GM10266 (cell line): ENCODE data around the gene C9orf50.
"Not testable (repeated sequence)": the region's sequence is repeated elsewhere in the genome, so short reads cannot be mapped to it uniquely, and the experiment has no call there.

ENCODE experiments used
- DNase-seq: peaks from one replicate; pipeline ENCODE4 v3.0.0; 2012; ENCODE audit errors: extremely low spot score
- CTCF ChIP-seq: IDR thresholded peaks from 2 replicates; pipeline ENCODE4 v1.5.1; 2012; ENCODE audit warnings: mild to moderate bottlenecking, low read depth; ENCODE audit not compliant: control insufficient read depth, insufficient read depth; ENCODE audit errors: missing control alignments

The C9orf50 gene

GRCh38 chr9:129595311-129595741, 25.6 kb downstream of the C9orf50 start:
- DNase-seq, result no peak
- no peak for TF ChIP-seq CTCF

GRCh38 chr9:129594632-129595031, 26.3 kb downstream of the C9orf50 start:
- no peak for DNase-seq
- no peak for TF ChIP-seq CTCF

DNA sequence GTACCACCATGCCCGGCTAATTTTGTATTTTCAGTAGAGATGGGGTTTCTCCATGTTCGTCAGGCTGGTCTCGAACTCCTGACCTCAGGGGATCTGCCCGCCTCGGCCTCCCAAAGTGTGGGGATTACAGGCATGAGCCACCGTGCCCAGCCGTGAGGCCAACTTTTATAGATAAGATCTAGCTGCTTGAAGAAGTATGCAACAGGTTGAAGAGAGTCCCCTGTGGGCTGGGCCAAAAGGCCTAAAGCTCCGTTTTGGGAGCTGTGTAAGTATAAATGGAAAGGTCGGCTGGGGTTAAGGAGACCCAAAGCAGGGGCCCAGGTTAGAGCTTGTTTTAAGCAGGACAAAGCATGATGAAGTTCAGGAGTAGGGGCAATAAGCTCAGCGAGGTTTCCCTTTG, 28.1 kb downstream of the C9orf50 start:
- DNase-seq, result not testable (repeated sequence)

- no peak for TF ChIP-seq CTCF
- no peak for DNase-seq
Observed at GRCh38 chr9:129591916-129592315, 29.0 kb downstream of the C9orf50 start.

DNA sequence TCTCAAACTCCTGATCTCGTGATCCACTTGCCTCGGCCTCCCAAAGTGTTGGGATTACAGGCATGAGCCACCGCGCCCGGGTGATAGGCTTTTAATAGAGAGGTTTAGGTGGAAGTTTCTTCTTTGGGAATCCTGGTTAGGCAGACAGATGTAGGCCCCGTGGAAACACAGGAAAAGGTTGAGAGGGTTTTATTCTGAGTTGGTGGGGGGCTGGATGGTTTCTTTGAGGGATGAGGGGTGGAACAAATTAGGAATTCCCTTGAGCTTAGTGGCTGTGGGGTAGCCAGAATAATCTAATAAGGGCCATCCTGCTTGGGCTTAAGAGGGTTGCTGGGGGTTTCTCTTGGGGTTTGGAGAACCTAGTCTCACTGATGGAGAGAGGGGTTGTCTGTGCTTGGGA, 30.4 kb downstream of the C9orf50 start:
- no peak for DNase-seq
- no peak for TF ChIP-seq CTCF

DNA sequence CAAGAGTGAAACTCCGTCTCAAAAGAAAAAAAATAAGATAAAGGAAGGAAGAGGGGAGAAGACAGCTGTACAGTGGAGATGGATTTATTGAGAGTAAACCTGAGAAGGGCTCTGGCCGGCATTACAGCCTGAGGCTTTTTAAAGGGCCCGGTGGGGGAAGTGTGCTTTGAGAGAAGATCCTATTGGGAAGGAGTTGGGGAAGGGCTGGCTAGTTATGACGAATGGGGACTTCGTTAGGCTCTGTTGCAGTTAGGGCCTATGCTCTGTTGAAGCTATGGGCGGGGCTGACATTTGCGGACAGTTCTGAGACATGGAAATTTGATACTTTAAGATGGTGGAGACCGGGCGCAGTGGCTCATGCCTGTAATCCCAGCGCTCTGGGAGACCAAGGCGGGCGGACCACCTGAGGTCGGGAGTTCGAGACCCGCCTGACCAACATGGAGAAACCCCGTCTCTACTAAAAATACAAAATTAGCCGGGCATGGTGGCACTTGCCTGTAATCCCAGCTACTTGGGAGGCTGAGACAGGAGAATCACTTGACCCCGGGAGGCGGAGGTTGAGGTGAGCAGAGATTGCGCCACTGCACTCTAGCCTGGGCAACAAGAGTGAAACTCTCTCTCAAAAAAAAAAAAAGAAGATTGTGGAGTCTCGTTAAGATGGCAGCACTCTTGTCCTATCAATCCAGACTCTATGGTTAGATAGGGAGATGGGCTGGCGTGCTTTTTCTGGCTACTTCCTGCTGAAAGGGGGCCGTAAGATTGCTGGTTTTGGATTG, 33.2 kb downstream of the C9orf50 start:
- no peak for DNase-seq
- TF ChIP-seq CTCF, result no peak

DNA sequence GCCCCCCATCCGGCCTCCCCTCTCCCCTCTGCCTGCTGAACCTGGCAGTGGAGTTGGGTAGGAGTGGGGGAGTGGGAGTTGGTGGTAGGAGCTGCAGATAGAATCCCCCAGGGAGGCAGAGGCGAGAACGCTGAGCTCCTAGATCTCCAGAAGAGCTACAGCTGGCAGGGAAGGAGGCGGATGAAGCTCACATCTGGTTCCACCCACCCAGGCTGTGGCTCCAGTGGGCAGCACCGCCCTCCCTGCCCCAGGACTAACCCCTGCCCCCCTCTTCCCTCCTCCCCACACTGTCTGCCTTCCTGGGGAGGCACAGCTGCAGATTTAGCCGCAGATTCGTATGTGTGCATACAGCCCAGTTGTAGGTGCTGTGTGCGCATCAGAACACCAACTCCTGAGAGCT, 34.2 kb downstream of the C9orf50 start:
- TF ChIP-seq CTCF, result no peak
- no peak for DNase-seq

GRCh38 chr9:129586245-129586644, 34.7 kb downstream of the C9orf50 start:
- no peak for DNase-seq
- TF ChIP-seq CTCF, result no peak
